Measurements from ENCODE around the gene ADGRL1. TPM values are rescaled to one million over a fixed set of nuclear protein-coding genes. Genes with fewer than 3 reads are reported as not detected.

ADGRL1 gene
- total and polyA plus RNA-seq, 7 donors: 3.0 to 37.5 (median 12.5) TPM

DNA sequence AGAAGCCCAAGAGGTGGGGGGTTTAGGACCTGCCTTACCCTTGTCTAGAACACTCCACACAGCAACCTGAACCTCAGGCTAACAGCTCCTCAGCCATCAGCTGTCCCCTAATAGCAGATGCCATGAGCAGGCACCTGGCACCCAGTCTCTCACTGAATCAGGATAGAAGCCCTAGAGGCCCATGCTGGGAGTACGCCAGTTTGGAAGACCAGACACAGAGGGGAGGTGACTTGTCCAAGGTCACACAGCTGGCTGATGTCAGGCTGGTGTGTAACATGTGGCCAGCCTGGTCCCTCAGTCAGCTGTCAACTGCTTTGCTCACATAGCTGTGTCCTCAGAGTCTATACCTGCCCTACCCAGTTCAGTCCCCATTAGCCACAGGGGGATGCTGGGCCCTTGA is 102.7 kb downstream of the ADGRL1 start:
- intact Hi-C loops (cut with DNase I): no loop called here

DNA sequence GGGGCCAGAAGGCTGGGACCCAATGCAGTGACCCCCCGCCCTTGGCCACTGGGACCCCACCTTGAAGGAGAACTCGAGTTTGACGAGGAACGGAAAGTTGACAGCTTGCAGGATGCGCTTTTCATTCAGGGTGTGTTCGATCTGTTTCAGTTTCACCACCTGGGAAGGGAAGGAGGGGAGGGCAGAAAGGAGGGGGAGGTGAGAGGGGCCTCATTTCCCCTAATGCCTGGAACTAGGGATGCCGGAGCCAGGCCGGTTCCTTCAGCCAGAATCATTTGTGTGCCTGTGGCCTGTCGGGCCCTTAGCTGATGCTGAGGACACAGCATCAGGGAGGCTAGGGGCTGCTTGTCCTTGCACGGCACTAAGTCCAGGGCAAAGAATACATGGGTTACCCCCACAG is 103.2 kb downstream of the ADGRL1 start:
- H3K27me3 ChIP-seq: no peaks in the 10 kb centered on the region
- WGBS, 2 donors: 88 to 91% methylated on average over 10 of the region's 10 CpGs

More for the DNA sequence above, 102.7 kb downstream of the ADGRL1 start:
- Histone ChIP-seq H3K9me3 (no peaks in the 10 kb centered on the region), H3K27ac (no peak overlapping the region), H3K36me3 (peaks cover 24 to 83% (median 48%) of the 10 kb centered on the region in 4 donors), H3K4me3 (no peak overlapping the region), H3K27me3 (no peaks in the 10 kb centered on the region), H3K4me1 (peaks cover 0 to 15% (median 14%) of the 10 kb centered on the region in 4 donors)
- no peak for DNase-seq
- TF ChIP-seq EP300 (IDR thresholded peaks at IDR 0.05): no peak
- no peak for TF ChIP-seq POLR2AphosphoS5 (IDR thresholded peaks at IDR 0.05)
- no peak for TF ChIP-seq POLR2A (IDR thresholded peaks at IDR 0.05)
- TF ChIP-seq, protein P1, sequence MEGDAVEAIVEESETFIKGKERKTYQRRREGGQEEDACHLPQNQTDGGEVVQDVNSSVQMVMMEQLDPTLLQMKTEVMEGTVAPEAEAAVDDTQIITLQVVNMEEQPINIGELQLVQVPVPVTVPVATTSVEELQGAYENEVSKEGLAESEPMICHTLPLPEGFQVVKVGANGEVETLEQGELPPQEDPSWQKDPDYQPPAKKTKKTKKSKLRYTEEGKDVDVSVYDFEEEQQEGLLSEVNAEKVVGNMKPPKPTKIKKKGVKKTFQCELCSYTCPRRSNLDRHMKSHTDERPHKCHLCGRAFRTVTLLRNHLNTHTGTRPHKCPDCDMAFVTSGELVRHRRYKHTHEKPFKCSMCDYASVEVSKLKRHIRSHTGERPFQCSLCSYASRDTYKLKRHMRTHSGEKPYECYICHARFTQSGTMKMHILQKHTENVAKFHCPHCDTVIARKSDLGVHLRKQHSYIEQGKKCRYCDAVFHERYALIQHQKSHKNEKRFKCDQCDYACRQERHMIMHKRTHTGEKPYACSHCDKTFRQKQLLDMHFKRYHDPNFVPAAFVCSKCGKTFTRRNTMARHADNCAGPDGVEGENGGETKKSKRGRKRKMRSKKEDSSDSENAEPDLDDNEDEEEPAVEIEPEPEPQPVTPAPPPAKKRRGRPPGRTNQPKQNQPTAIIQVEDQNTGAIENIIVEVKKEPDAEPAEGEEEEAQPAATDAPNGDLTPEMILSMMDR (IDR thresholded peaks at IDR 0.05): no peak
- WGBS, 2 donors: 89 to 96% methylated on average over 1 of the region's 1 CpG

DNA sequence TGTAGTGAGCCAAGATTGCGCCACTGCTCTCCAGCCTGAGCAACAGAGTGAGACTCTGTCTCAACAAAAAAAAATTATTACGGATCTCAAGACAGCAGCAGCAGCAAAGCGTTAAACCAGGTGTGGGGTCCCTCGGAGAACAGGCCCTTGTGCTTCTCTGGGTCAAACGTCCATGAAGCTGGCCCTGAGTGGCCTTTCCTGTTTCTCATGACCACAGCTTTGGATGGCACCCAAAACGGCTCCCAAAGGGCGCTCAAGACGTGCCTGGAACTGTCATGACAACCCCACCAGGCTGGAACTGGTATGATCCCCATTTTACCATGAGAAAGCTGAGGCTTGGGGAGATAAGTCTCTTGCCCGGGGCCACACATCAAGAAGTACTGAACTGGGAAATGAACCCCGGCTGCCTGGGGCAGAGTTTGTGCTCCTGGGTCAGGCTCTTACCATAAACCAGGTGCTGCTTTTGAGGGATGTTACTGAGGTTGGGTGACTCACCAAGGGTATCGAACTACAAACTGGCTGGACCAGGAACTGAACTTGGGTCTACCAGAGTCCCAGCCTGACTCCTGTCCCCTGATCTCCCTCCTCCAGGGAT is 103.8 kb downstream of the ADGRL1 start:
- 88% methylated on average over 11 of the region's 11 CpGs for WGBS, 2 donors
- TF ChIP-seq POLR2A (IDR thresholded peaks at IDR 0.05): no peak
- TF ChIP-seq EP300 (IDR thresholded peaks at IDR 0.05): no peak
- TF ChIP-seq POLR2AphosphoS5 (IDR thresholded peaks at IDR 0.05): no peak
- TF ChIP-seq, protein P1 (IDR thresholded peaks at IDR 0.05): no peak
- Histone ChIP-seq H3K4me3 (no peak overlapping the region), H3K4me1 (peaks cover 0 to 4% (median 3%) of the 10 kb centered on the region in 4 donors), H3K27ac (no peak overlapping the region), H3K9me3 (no peaks in the 10 kb centered on the region), H3K36me3 (peaks cover 24 to 94% (median 55%) of the 10 kb centered on the region in 4 donors), H3K27me3 (no peaks in the 10 kb centered on the region)
- intact Hi-C loops (cut with DNase I): no loop called here
- DNase-seq: no peak

More for the DNA sequence above, 103.2 kb downstream of the ADGRL1 start:
- Histone ChIP-seq H3K27ac (no peak overlapping the region), H3K9me3 (no peaks in the 10 kb centered on the region), H3K4me3 (no peak overlapping the region), H3K36me3 (peaks cover 24 to 89% (median 50%) of the 10 kb centered on the region in 4 donors), H3K4me1 (peaks cover 0 to 10% (median 9%) of the 10 kb centered on the region in 4 donors)
- DNase-seq: no peak
- intact Hi-C loops (cut with DNase I): no loop called here
- TF ChIP-seq POLR2A (IDR thresholded peaks at IDR 0.05) (no peak), POLR2AphosphoS5 (IDR thresholded peaks at IDR 0.05) (no peak), EP300 (IDR thresholded peaks at IDR 0.05) (no peak)
- TF ChIP-seq, protein P1 (IDR thresholded peaks at IDR 0.05): no peak

DNA sequence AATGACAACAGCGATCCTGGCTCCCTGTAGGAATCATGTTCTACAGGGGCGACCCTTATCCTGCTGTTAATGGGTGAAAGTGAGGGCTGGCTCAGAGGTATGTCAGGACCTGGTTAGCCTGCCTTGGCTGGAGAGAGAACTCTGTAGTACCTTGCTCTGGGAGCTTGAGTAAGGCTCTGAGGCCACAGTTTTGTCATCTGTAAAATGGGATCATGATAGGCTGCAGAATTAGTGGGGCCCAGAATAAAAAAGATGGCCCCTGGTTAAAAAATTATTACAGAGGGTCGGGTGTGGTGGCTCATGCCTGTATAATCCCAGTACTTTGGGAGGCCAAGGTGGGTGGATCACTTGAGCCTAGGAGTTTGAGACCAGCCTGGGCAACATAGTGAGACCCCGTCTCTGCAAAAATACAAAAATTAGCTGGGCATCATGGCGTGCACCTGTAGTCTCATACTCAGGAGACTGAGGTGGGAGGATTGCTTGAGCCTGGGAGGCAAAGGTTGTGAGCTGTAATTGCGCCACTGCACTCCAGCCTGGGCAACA is 104.9 kb downstream of the ADGRL1 start:
- intact Hi-C loops (cut with DNase I): no loop called here
- Histone ChIP-seq H3K27ac (no peak overlapping the region), H3K4me1 (no peaks in the 10 kb centered on the region), H3K4me3 (no peak overlapping the region), H3K36me3 (peaks cover 26 to 95% (median 53%) of the 10 kb centered on the region in 4 donors), H3K9me3 (no peaks in the 10 kb centered on the region), H3K27me3 (no peaks in the 10 kb centered on the region)
- DNase-seq: no peak
- WGBS, 2 donors: 95 to 96% methylated on average over 6 of the region's 6 CpGs
- TF ChIP-seq, protein P1 (IDR thresholded peaks at IDR 0.05): no peak
- TF ChIP-seq POLR2A (IDR thresholded peaks at IDR 0.05) (no peak), EP300 (IDR thresholded peaks at IDR 0.05) (no peak), POLR2AphosphoS5 (IDR thresholded peaks at IDR 0.05) (no peak)

Small RNA genes within 50 kb of the gene (small RNA-seq; reads per million reads assigned to genes)
- gene RN7SL231P: 0 reads per million in 3 donors

Other genes starting within 250 kb of the ADGRL1 start
- 1 to 10 TPM; 1.6 to 5.0 (median 1.9) TPM for gene RFX1, start 199.8 kb downstream of the ADGRL1 start, total RNA-seq
- 1 to 10 TPM; 2.1 to 7.9 (median 3.0) TPM for gene RFX1, start 199.8 kb downstream of the ADGRL1 start, polyA plus RNA-seq
- 1 to 10 TPM in 1 of 4 donors, not detected in 3; 1.1 TPM for gene RLN3, start 178.0 kb downstream of the ADGRL1 start, total RNA-seq
- not detected for gene RLN3, start 178.0 kb downstream of the ADGRL1 start, polyA plus RNA-seq
- gene IL27RA, start 174.4 kb downstream of the ADGRL1 start, total RNA-seq: 1 to 10 TPM; 1.4 to 2.5 (median 1.5) TPM
- gene IL27RA, start 174.4 kb downstream of the ADGRL1 start, polyA plus RNA-seq: 10 to 100 TPM in 1 of 3 donors, 1 to 10 TPM in 1, under 1 TPM in 1; 0.60 to 10.3 (median 1.6) TPM
- gene PALM3, start 144.1 kb downstream of the ADGRL1 start, total RNA-seq: under 1 TPM in 2 of 4 donors, not detected in 2; 0.41 to 0.66 TPM
- 1 to 10 TPM in 1 of 3 donors, not detected in 2; 1.5 TPM for gene PALM3, start 144.1 kb downstream of the ADGRL1 start, polyA plus RNA-seq
- 1 to 10 TPM; 1.4 to 3.8 (median 1.7) TPM for gene MISP3, start 133.4 kb downstream of the ADGRL1 start, total RNA-seq
- gene MISP3, start 133.4 kb downstream of the ADGRL1 start, polyA plus RNA-seq: 10 to 100 TPM; 22.7 to 26.4 (median 25.2) TPM
- not detected for gene C19orf67, start 120.4 kb downstream of the ADGRL1 start, total RNA-seq
- under 1 TPM in 1 of 3 donors, not detected in 2; 0.06 TPM for gene C19orf67, start 120.4 kb downstream of the ADGRL1 start, polyA plus RNA-seq
- gene SAMD1, start 115.4 kb downstream of the ADGRL1 start, total RNA-seq: 10 to 100 TPM in 3 of 4 donors, 1 to 10 TPM in 1; 8.7 to 28.2 (median 11.9) TPM
- gene SAMD1, start 115.4 kb downstream of the ADGRL1 start, polyA plus RNA-seq: 10 to 100 TPM; 15.6 to 40.9 (median 22.4) TPM
- gene PRKACA, start 88.4 kb downstream of the ADGRL1 start, total RNA-seq: 10 to 100 TPM; 33.6 to 36.6 (median 35.2) TPM
- 10 to 100 TPM; 43.2 to 59.1 (median 51.3) TPM for gene PRKACA, start 88.4 kb downstream of the ADGRL1 start, polyA plus RNA-seq
- gene ASF1B, start 69.6 kb downstream of the ADGRL1 start, total RNA-seq: 1 to 10 TPM in 3 of 4 donors, not detected in 1; 1.1 to 2.0 (median 1.4) TPM
- 10 to 100 TPM in 2 of 3 donors, 1 to 10 TPM in 1; 3.6 to 26.9 (median 13.6) TPM for gene ASF1B, start 69.6 kb downstream of the ADGRL1 start, polyA plus RNA-seq
- gene ADGRE5, start 175.3 kb upstream of the ADGRL1 start, total RNA-seq: 10 to 100 TPM; 23.7 to 63.1 (median 34.1) TPM
- gene ADGRE5, start 175.3 kb upstream of the ADGRL1 start, polyA plus RNA-seq: 100 to 1,000 TPM in 1 of 3 donors, 10 to 100 TPM in 2; 12.0 to 111 (median 29.8) TPM
- gene DDX39A, start 213.2 kb upstream of the ADGRL1 start, total RNA-seq: 10 to 100 TPM; 37.8 to 43.8 (median 42.0) TPM
- gene DDX39A, start 213.2 kb upstream of the ADGRL1 start, polyA plus RNA-seq: 100 to 1,000 TPM in 1 of 3 donors, 10 to 100 TPM in 2; 40.2 to 161 (median 45.3) TPM
- 100 to 1,000 TPM in 1 of 4 donors, 10 to 100 TPM in 3; 79.2 to 126 (median 84.6) TPM for gene PKN1, start 227.1 kb upstream of the ADGRL1 start, total RNA-seq
- 10 to 100 TPM; 20.8 to 54.8 (median 28.2) TPM for gene PKN1, start 227.1 kb upstream of the ADGRL1 start, polyA plus RNA-seq